Peyer's patch (tissue), 4 donors: ENCODE results near the gene SUMO1. TPM values are rescaled to one million over a fixed set of nuclear protein-coding genes. Genes with fewer than 3 reads are reported as not detected.

ENCODE experiments used
- DNase-seq, 3 donors: peaks; one replicate each; pipeline ENCODE4 v3.0.0-alpha.2; 2017 to 2019
- H3K27ac ChIP-seq, 4 donors: fragments of 200-600 bp; sonication (generic); one replicate each; pipeline ENCODE4 v1.5.1; 2016 to 2019
- H3K27me3 ChIP-seq, 2 donors: fragments of 200-600 bp; sonication (generic); one replicate each; pipeline ENCODE4 v1.5.1; 2019
- H3K36me3 ChIP-seq, 3 donors: fragments of 200-600 bp; sonication (generic); one replicate each; pipeline ENCODE4 v1.5.1; 2016 to 2019
- H3K4me1 ChIP-seq, 4 donors: fragments of 200-600 bp; sonication (generic); one replicate each; pipeline ENCODE4 v1.5.1; 2016 to 2019
- H3K4me3 ChIP-seq, 4 donors: fragments of 200-600 bp; sonication (generic); 1 replicate in 3 of 4; 2 replicates in 1 of 4; pipeline ENCODE4 v1.5.1; 2016 to 2019; ENCODE audit warnings: mild to moderate bottlenecking in 1 of 4
- H3K9me3 ChIP-seq, 4 donors: fragments of 200-600 bp; sonication (generic); one replicate each; pipeline ENCODE4 v1.5.1; 2016 to 2019; ENCODE audit warnings: mild to moderate bottlenecking in 1 of 4
- CTCF ChIP-seq, 6 experiments: fragments of 450-650 bp in 4 of 6; fragments of 200-600 bp in 2 of 6; sonication (generic) in 1 of 6; IDR thresholded peaks; one replicate each; pipeline ENCODE4 v1.5.1; 2017 to 2019; ENCODE audit warnings: antibody characterized with exemption in 6 of 6, mild to moderate bottlenecking in 3 of 6, moderate library complexity in 1 of 6
- POLR2A ChIP-seq, 2 donors: fragments of 450-650 bp; IDR thresholded peaks; one replicate each; pipeline ENCODE4 v1.5.1; 2017; ENCODE audit warnings: antibody characterized with exemption in 2 of 2, mild to moderate bottlenecking in 2 of 2, moderate library complexity in 2 of 2
- small RNA-seq, 2 donors: library from RNA; depleted of rRNA; stranded (forward); fragments of <200 nt; gene quantifications; one replicate each; pipeline ENCODE3, GENCODE V24; 2016
- total RNA-seq, 4 donors: library from RNA; depleted of rRNA; stranded (reverse); fragments of >200 nt; gene quantifications; one replicate each; pipeline ENCODE4 v1.1.0, GENCODE V29; 2016

The SUMO1 gene
- total RNA-seq, 4 donors from 2014 or later: 41.9 to 80.6 (median 58.8) TPM

- TF ChIP-seq POLR2A (IDR thresholded peaks at IDR 0.05) (no peak), CTCF (IDR thresholded peaks at IDR 0.05) (no peak)
- H3K27ac ChIP-seq: no peak overlapping the region
- no peaks in the 10 kb centered on the region for H3K36me3 ChIP-seq
- H3K4me3 ChIP-seq: no peak overlapping the region
- no peak for DNase-seq
- peaks cover 0 to 6% (median 0%) of the 10 kb centered on the region in 4 donors for H3K4me1 ChIP-seq
- H3K27me3 ChIP-seq: no peaks in the 10 kb centered on the region
- H3K9me3 ChIP-seq: no peaks in the 10 kb centered on the region
These were observed 77.1 kb downstream of the SUMO1 start for GRCh38 chr2:202161151-202161835.

- no peak for DNase-seq
- Histone ChIP-seq H3K9me3 (no peaks in the 10 kb centered on the region), H3K27me3 (no peaks in the 10 kb centered on the region), H3K36me3 (no peaks in the 10 kb centered on the region), H3K4me1 (no peaks in the 10 kb centered on the region), H3K4me3 (no peak overlapping the region), H3K27ac (no peak overlapping the region)
- TF ChIP-seq CTCF (IDR thresholded peaks at IDR 0.05): peak in 3 of 6 experiments; percentile 15 to 29 (median 24)
- no peak for TF ChIP-seq POLR2A (IDR thresholded peaks at IDR 0.05)
These were observed 79.6 kb downstream of the SUMO1 start for GRCh38 chr2:202158796-202159195.

GRCh38 chr2:202157211-202157990 lies 81.0 kb downstream of the SUMO1 start:
- H3K4me1 ChIP-seq: no peaks in the 10 kb centered on the region
- no peak overlapping the region for H3K27ac ChIP-seq
- no peaks in the 10 kb centered on the region for H3K27me3 ChIP-seq
- H3K36me3 ChIP-seq: no peaks in the 10 kb centered on the region
- H3K4me3 ChIP-seq: no peak overlapping the region
- H3K9me3 ChIP-seq: no peaks in the 10 kb centered on the region
- no peak for TF ChIP-seq POLR2A (IDR thresholded peaks at IDR 0.05)
- TF ChIP-seq CTCF (IDR thresholded peaks at IDR 0.05): no peak
- no peak for DNase-seq

Small RNA genes within 50 kb of the gene (small RNA-seq; reads per million reads assigned to genes)
- 0 reads per million in 2 donors for gene AC079354.2
- gene RF00575: 0 reads per million in 2 donors
- 254 to 344 reads per million in 2 donors for gene SNORD70

Other genes with a start within 250 kb of the SUMO1 start
- 10 to 100 TPM in 2 of 4 donors, 1 to 10 TPM in 2; 5.8 to 18.8 (median 11.4) TPM for gene FZD7, start 204.7 kb downstream of the SUMO1 start, total RNA-seq
- gene KIAA2012, start 165.3 kb downstream of the SUMO1 start, total RNA-seq: under 1 TPM in 1 of 4 donors, not detected in 3; 0.27 TPM
- 10 to 100 TPM; 18.6 to 93.3 (median 53.6) TPM for gene NOP58, start 27.2 kb upstream of the SUMO1 start, total RNA-seq
- gene BMPR2, start 137.7 kb upstream of the SUMO1 start, total RNA-seq: 10 to 100 TPM; 20.6 to 34.7 (median 30.0) TPM